Left ventricle myocardium inferior (tissue), 1 donor: ENCODE measurements around the gene IRF5. TPM values are rescaled to one million over a fixed set of nuclear protein-coding genes. Genes with fewer than 3 reads are reported as not detected.
A peak's percentile ranks its signal among the peaks of the same experiment; 100 is the strongest.

Source experiments
- DNase-seq: peaks from one replicate; pipeline ENCODE4 v3.0.0-alpha.2; 2020
- H3K27ac ChIP-seq: fragments of 200-600 bp; replicated peaks from 2 replicates; pipeline ENCODE4 v1.8.0; 2021
- H3K27me3 ChIP-seq: fragments of 200-600 bp; 2 replicates; pipeline ENCODE4 v1.8.0; 2021; ENCODE audit warnings: low read depth
- H3K36me3 ChIP-seq: fragments of 200-600 bp; 2 replicates; pipeline ENCODE4 v1.8.0; 2021
- H3K4me1 ChIP-seq: fragments of 200-600 bp; 2 replicates; pipeline ENCODE4 v1.8.0; 2021
- H3K4me3 ChIP-seq: fragments of 200-600 bp; 2 replicates; pipeline ENCODE4 v1.8.0; 2021; ENCODE audit warnings: mild to moderate bottlenecking, moderate library complexity
- H3K9me3 ChIP-seq: fragments of 200-600 bp; replicated peaks from 2 replicates; pipeline ENCODE4 v1.8.0; 2021
- intact Hi-C: fragments of 100-400 bp; cut with micrococcal nuclease; formaldehyde crosslinking; loops from one replicate; pipeline ENCODE4 v1.11.0; 2022
- total RNA-seq: library from RNA; stranded (reverse); fragmentation: NEBNext Ultra II Directional; extraction: Animal tissue kit (Norgen Biotek cat#: 25700); gene quantifications from one replicate; pipeline ENCODE4 v1.2.1, GENCODE V29; 2021
- TF ChIP-seq, protein P1 (sequence below): fragments of 200-600 bp; IDR thresholded peaks from 2 replicates; pipeline ENCODE4 v1.8.0; 2021; ENCODE audit warnings: antibody characterized with exemption, mild to moderate bottlenecking, borderline replicate concordance
- donor health status: DM: no; HTN: yes; CAD: no; lungs with severe emphysema.

Gene IRF5
- total RNA-seq, 1 donor from 2014 or later = 2.2 TPM

DNA sequence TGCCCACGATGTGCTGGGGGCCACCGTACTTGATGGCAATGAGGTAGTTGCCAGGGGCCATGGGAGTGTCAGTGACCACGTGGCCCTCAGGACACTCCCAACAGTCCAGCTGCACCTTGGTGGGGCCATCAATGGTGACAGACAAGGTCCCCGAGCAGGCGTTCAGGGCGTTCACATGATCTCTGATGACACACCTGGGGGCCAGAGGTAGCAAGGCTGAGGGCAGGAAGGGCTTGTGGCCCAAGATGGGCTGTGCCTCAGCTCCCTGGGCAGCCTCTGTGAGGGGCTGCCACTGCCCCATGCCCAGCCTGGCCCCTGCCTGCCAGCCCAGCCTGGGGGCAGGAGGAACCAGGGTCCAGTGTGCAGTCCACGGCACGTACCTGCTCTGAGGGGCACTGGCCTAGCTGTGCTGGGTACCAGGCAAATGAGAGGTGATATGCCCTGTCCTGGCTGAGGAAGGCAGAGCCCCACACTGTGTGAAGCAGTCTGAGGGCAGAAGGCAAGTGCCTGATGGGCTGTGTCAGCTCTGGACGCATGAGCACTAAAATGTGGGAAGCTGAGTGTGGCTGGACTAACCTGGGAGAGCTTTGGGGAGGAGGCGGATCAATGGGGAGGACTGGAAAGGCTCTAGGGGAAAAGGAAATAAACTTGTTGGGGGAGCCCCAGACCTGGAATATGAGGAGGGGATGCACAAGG, 23.7 kb upstream of the IRF5 start:
- Histone ChIP-seq H3K36me3 (no peaks in the 10 kb centered on the region), H3K27me3 (peaks cover 86% of the 10 kb centered on the region), H3K4me3 (no peak overlapping the region), H3K9me3 (no peaks in the 10 kb centered on the region), H3K27ac (no peak overlapping the region), H3K4me1 (peaks cover 29% of the 10 kb centered on the region)
- intact Hi-C loops = no loop called here
- no peak for DNase-seq
- TF ChIP-seq, protein P1, sequence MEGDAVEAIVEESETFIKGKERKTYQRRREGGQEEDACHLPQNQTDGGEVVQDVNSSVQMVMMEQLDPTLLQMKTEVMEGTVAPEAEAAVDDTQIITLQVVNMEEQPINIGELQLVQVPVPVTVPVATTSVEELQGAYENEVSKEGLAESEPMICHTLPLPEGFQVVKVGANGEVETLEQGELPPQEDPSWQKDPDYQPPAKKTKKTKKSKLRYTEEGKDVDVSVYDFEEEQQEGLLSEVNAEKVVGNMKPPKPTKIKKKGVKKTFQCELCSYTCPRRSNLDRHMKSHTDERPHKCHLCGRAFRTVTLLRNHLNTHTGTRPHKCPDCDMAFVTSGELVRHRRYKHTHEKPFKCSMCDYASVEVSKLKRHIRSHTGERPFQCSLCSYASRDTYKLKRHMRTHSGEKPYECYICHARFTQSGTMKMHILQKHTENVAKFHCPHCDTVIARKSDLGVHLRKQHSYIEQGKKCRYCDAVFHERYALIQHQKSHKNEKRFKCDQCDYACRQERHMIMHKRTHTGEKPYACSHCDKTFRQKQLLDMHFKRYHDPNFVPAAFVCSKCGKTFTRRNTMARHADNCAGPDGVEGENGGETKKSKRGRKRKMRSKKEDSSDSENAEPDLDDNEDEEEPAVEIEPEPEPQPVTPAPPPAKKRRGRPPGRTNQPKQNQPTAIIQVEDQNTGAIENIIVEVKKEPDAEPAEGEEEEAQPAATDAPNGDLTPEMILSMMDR = no peak

DNA sequence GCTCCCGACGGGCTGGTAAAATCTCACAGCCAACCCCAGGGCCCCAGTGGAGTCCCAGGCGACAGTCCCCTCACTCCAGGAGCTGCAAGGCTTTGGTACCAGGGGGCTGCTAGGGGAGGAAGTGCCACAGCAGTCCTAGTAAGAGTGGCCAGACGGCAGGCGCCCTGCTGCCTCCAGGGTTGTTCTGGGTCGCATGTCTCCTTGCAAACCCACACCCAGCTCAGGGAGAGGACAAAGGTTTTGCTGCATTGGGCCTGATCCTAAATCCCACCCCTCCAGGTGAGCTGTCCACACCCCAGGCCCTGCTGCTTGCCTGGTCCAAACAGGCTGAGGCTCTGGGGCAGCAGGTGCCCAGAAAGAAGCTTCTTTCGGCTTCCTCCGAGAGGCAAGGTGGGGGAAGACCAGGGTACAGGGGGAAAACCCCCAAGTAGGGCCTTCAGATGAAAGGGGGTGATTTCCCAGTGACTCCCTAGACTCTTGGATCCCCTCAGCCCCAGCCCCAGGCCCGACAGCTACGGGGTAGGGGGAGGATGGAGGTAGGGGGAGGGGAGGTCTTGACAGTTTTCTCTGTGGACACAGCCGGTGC, 23.1 kb upstream of the IRF5 start:
- intact Hi-C loops = no loop called here
- Histone ChIP-seq H3K4me1 (peaks cover 24% of the 10 kb centered on the region), H3K4me3 (peak overlapping the region; percentile 46), H3K27me3 (peaks cover 86% of the 10 kb centered on the region), H3K36me3 (no peaks in the 10 kb centered on the region), H3K27ac (no peak overlapping the region), H3K9me3 (no peaks in the 10 kb centered on the region)
- DNase-seq = no peak
- TF ChIP-seq, protein P1 = no peak

DNA sequence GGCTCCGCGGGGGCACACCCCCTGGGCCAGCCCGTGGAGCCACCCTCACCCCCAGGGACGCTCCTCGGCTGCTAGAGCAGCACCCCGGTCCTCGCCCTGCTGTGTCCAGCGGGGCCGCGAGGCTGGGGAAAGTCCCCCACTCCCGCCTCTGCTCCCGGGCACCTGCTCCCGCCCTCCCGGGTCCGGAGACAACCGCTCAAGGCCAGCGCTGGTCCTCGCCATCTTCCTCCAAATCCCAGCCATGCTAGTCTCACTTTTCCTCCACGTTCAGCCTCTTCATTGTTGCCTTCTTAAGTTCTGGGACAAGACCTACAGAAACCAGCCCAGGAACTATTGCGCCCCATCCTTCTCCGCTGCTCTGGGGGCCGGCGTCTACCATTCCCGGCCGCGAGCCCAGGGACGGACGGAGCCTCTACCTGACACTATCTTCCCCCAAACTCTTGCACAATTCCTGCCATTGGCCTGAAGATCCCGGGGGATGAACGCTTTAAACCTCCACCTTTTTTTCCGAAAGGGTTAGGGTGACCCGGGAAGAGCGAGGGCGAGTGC, 22.4 kb upstream of the IRF5 start:
- peaks cover 17% of the 10 kb centered on the region for H3K4me1 ChIP-seq
- no peak overlapping the region for H3K27ac ChIP-seq
- H3K27me3 ChIP-seq = peaks cover 86% of the 10 kb centered on the region
- no peak for DNase-seq
- intact Hi-C loops = no loop called here
- H3K9me3 ChIP-seq = no peaks in the 10 kb centered on the region
- H3K36me3 ChIP-seq = no peaks in the 10 kb centered on the region
- TF ChIP-seq, protein P1 = no peak
- H3K4me3 ChIP-seq = peak overlapping the region; percentile 46

DNA sequence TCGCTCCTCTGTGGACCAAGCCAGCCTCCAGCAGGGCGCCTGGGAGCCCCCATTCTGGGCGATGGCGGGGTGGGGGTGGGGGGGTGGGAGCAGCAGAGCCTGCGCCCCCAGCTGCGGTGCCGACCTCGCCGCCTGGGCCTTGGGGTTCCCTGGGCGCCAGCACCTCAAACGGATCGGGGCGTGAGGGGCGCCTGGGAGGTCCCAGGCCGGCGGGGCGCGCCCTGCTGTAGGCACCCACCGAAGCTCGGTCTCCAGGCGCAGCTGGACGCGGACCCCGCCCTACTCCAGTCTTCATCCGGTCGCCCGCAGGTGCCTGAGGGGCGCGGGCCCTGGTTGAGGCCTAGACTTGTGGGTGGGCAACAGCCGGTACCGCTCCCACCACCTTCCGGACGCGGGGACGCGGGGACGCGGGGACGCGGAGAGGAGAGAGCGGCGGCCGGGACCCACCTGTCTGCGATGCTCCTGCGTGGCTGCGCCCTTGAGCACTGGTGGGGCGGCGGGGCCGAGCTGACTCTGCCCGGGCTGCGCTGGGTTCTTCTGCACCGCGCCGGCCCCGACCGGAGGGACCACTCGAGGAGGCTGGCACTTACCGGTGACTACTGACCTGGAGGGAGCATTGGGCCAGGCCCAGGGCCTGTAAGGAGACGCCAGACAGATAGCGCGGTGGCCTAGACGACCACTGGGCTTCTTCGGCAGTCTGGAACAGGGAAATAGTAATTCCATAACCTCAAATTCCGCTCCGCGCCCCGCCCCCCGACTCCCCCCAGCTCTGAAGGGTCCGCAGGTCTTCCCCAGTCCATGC, 21.7 kb upstream of the IRF5 start:
- no peak for DNase-seq
- Histone ChIP-seq H3K27ac (no peak overlapping the region), H3K9me3 (no peaks in the 10 kb centered on the region), H3K27me3 (peaks cover 86% of the 10 kb centered on the region), H3K36me3 (no peaks in the 10 kb centered on the region), H3K4me3 (peak overlapping the region; percentile 46), H3K4me1 (peaks cover 14% of the 10 kb centered on the region)
- intact Hi-C loops = no loop called here
- TF ChIP-seq, protein P1 = no peak

DNA sequence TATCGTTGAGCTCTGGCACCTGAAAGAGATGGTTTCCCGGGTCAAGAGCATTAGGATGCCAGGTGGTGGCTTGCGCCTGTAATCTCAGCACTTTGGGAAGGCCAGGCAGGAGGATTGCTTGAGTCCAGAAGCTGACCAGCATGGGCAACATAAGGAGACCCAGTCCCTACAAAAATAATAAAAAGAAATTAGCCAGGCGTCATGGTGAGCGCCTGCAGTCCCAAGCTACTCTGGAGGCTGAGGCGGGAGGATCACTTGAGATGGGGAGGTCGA, 21.1 kb upstream of the IRF5 start:
- Histone ChIP-seq H3K36me3 (no peaks in the 10 kb centered on the region), H3K9me3 (no peaks in the 10 kb centered on the region), H3K4me1 (peaks cover 14% of the 10 kb centered on the region), H3K27ac (no peak overlapping the region), H3K27me3 (peaks cover 86% of the 10 kb centered on the region), H3K4me3 (no peak overlapping the region)
- TF ChIP-seq, protein P1 = no peak
- intact Hi-C loops = no loop called here
- DNase-seq = no peak
